Subcutaneous adipose tissue (tissue), 4 donors: ENCODE measurements around the gene CRIP2. TPM values are rescaled to one million over a fixed set of nuclear protein-coding genes. Genes with fewer than 3 reads are reported as not detected.

ENCODE experiments used
- total RNA-seq, 4 donors: library from RNA; depleted of rRNA; stranded (reverse); fragments of >200 nt; gene quantifications; one replicate each; pipeline ENCODE4 v1.1.0, GENCODE V29; 2016
- TF ChIP-seq, protein P1 (sequence below): fragments of 450-650 bp; IDR thresholded peaks from one replicate; pipeline ENCODE4 v1.5.1; 2016; ENCODE audit warnings: low read depth, mild to moderate bottlenecking, control low read depth, antibody characterized with exemption, moderate library complexity

The CRIP2 gene
- total RNA-seq, 4 donors from 2014 or later, result 24.1 to 84.0 (median 44.6) TPM

- TF ChIP-seq, protein P1, sequence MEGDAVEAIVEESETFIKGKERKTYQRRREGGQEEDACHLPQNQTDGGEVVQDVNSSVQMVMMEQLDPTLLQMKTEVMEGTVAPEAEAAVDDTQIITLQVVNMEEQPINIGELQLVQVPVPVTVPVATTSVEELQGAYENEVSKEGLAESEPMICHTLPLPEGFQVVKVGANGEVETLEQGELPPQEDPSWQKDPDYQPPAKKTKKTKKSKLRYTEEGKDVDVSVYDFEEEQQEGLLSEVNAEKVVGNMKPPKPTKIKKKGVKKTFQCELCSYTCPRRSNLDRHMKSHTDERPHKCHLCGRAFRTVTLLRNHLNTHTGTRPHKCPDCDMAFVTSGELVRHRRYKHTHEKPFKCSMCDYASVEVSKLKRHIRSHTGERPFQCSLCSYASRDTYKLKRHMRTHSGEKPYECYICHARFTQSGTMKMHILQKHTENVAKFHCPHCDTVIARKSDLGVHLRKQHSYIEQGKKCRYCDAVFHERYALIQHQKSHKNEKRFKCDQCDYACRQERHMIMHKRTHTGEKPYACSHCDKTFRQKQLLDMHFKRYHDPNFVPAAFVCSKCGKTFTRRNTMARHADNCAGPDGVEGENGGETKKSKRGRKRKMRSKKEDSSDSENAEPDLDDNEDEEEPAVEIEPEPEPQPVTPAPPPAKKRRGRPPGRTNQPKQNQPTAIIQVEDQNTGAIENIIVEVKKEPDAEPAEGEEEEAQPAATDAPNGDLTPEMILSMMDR, result no peak
Observed at GRCh38 chr14:105497671-105498429, 23.2 kb downstream of the CRIP2 start.

DNA sequence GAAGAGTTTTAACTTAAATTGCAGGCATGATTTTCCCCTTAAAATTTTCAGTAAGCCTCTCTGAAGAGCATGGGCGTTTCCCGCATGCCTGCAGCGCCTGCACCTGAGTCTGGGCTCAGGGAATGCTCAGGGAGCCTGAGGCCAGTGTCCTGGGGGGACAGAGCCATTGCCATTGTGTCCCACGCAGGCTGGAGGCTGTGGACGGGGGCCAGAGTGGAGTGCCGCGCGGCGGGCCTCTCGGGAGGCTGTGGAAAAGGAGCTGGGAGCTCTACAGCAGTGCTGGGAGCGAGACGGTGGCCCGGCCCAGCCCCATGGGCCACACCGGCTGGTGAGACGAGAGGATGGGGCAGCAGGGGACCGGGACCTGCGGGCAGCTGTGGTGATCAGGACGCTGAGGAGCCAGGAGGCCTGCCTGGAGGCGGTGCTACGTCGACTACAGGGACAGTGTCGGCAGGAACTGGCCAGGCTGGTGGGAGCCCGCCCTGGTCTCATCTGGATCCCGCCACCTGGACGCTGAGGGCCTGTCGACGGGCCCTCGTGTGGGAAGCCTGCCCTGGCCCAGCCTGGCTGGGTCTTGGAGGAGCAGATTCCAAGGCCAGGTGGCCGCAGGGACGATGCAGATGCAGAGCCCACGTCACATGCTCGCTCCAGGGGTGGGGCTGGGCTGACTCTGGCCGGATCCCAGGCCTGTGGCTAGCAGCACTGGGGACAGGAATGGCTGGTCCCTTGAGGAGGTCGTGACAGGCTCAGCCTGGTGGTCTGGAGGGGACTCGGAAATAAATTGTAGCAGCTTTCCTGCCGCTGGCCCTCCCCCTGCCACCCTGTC is 24.0 kb downstream of the CRIP2 start:
- TF ChIP-seq, protein P1, result no peak

DNA sequence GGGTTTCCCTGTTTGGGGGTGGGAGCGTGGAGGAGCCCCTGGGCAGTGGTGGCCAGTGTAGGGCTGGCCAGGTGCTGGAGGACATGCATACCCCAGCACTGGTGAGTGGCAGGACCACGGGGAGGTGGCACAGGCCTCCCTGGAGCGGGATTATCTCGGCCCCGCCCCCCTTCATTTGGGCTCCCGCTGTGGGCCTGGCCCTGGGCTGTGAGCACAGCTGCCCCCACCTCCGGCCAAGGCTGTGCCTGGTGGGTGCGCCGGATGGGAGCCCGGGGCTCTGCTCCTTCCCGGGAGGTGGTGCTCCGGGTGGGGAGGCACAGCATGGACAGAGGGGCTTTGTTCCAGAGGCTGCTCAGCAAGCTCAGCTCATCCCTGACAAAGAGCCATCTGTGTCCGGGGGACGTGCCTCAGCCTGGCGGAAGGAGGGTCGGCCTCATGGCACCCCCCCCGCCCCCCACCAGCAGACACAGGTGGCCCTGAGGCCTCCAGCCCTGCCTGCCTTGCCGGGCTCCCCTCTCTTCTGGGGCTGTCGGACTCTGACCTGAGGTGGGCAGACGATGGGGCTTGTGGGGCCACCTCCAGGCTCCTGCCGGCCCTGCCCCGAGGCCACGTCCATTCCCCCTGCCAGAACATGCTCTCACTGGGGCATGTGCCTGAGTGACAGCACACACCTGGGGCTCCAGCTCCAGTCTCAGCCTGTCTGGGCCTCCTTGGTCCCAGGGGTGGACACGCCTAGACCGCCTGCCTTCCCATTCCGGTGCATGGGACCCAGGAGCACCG is 24.8 kb downstream of the CRIP2 start:
- TF ChIP-seq, protein P1, result no peak

DNA sequence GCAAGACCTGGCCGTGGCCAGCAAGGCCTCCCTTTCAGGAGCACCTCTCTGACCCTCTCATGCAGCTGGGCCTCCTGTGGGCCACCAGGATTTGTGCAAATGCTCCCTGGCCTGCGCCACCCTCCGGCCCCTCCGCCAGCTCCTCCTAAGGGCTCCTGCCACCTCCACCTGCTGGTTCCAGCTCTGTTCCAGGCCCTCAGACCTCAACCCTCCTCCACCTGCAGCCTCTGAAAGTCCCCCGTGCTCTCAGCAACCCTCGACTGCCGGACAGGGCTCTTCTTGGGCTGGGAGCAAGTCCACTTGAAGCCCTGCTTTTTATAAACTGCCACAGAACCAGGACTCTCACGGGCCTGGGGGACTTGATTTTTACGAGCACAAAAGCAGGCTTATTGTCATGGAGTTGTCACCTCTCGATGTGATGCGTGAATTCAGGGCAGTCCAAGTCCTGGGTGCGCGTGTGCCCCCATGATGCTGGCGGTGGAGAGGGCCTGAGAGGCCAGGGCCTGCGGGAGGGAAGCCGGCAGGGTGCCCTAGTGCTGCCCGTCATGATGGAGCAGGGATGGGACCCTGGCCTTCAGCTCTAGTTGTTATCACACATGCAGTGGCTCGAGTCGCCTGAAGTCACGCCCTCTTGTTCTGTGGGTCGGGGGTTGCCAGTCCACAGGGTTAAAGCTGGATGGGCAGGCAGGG is 25.6 kb downstream of the CRIP2 start:
- TF ChIP-seq, protein P1, result no peak

DNA sequence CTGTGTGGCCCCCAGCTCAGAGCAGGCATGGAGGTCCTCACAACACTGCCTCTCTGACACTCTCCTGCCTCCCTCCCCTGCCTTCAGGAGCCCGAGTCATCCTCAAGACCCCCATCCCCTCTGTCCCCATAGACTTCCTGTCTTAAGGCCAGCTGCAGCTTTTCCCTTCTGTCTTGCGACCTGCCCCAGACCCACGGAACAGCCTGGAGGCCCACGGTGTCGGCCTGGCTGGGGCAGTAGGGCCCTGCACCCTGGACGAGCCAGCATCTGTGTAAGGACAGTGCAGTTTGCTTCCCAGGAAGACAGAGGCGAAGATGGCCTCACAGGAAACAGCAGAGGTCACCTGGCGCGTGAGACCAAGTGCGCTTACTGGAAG is 26.1 kb downstream of the CRIP2 start:
- TF ChIP-seq, protein P1, result no peak

DNA sequence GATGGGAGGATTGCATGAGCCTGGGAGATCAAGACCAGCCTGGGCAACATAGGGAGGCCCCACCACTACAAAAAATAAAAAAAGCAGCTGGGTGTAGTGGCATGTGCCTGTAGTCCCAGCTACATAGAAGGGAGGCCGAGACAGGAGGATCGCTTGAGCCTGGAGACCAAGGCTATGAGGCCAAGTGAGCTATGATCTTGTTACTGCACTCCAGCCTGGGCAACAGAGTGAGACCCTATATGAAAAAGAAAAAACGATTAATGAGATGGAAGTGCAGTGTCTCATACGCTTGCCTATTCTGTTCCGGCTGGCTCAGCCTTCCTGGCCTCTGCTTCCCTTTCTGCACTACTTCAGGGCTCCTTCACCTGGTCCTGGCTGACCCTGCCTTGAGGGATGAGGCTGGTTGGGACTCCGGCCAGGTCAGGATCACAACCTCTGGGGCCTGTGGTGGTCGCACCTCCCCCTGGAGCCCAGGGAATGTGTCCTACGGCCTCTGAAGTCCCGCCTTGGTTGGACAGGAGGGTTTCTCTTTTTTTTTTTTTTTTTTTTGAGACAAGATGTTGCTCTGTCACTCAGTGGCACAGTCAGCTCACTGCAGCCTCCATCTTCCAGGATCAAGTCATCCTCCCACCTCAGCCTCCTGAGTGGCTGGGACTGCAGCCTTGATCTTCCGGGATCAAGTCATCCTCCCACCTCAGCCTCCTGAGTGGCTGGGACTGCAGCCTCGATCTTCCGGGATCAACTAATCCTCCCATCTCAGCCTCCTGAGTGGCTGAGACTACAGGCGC is 27.1 kb downstream of the CRIP2 start:
- TF ChIP-seq, protein P1, result no peak
